GM18526 (cell line): ENCODE results near the gene NIPAL3.

Experiments used
- POLR2A ChIP-seq: IDR thresholded peaks from 3 replicates; pipeline ENCODE4 v1.6.1; 2011; ENCODE audit not compliant: insufficient read length; ENCODE audit errors: extremely low read depth

NIPAL3 gene

DNA sequence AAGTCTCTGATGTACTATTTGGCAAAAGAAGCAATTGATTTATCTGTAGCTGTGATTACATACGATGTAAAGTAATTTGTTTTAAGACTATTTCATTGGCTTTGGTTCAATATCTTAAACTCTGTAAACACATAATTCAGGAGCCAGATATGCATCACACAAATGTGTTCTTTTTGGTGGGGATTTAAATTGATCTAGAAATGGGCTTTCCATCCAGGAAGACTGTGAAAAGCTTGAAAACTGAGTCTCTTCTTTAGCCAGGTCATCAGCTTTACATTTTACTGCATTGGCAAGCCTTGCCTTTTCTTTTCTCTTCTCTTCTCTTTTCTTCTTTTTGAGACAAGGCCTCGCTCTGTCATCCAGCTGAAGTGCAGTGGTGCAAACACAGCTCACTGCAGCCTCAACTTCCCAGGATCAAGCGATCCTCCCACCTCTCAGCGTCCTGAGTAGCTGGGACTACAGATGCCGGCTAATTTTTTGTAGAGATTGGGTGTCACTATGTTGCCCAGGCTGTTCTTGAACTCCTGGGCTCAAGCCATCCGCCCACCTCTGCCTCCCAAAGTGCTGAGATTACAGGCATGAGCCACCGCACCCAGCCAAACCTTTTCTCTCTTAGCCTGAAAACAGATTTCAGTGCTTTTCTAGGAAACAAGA lies 88.4 kb downstream of the NIPAL3 start:
- TF ChIP-seq POLR2A = no peak

DNA sequence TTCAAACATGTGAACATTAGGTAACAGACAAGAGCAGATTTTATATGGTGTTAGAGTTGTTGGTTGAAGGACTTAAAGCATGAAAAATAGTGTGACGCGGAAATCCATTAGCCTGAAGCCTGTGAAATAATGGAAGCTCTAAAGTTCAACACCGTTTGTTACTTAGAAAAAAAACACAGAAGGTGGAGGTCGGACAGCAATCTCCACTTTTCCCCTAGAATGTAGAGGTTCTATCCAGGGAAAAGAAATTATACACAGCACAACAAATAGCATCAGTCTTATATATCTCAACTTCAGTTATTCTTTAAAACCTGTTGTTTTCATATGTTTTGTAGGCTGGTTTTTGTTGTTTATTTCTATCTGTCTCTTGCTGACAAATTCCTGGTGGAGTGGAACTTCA lies 89.0 kb downstream of the NIPAL3 start:
- TF ChIP-seq POLR2A = no peak

DNA sequence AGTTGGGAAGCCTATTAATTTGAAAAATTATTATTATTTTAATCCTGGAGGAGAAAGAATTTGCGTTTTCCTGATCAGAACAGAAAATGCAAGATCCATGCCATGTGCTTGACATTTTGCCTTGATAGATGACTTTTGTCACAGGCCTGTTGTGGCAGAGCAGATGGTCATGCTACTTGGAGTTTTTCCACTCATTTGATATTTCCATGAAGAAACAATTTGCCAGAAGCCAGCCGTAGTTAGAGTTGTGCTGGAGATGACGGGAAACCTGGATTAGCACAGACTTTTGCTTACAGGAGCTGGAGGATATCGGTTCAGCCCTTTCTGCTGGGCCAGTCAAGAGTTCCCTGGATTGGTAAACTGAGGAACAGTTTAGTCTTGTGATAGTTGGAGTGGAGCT lies 90.2 kb downstream of the NIPAL3 start:
- TF ChIP-seq POLR2A = no peak

DNA sequence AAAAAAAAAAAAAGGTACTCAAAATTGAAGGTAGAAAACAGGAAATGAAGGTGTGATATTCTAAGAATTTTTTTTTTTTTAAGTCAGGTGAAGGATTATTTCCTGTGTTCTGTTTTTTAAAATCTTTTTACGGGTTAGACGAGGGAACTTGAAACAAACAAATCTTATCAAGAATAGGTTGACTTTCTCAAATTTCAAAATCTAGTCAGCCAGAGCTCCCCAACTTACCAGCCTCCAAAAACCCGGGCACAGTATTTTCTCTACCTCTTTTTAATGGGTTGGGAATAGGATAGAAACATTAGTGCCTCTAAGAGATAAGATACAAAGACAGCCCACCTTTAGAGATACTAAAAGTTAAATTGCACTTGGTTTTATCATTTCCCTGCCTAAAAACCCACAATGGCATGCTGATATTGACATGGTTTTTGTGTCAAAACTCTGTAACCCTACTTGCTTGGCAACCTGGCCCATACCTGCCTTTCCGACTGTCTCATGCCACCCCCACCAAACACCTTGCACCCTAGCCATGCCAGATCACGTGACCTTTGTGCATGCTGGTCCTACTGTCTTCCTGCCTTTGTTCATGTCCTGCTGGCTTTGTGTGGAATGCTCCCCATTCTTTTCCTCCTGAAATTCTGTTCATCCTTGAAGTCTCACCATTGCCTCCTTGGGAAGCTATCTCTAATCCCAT lies 91.2 kb downstream of the NIPAL3 start:
- no peak for TF ChIP-seq POLR2A

DNA sequence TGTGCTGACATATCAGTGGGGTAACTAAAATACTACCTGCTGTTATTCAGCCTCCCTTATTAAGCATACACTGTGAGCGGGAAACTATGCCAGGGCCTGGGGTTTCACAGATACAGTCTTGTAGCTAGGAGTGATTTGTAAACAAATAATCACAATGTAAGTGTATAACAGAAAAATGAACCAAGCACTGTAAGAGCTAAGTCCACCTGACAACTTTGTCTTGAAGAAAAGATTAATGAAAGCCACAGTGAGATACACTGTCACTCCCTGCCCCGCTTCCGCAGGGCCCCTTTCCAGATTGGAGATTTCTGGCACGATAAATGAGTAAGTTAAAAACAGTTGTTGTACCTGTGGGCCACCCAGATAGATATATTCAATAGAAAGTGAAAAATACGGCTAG lies 91.8 kb downstream of the NIPAL3 start:
- no peak for TF ChIP-seq POLR2A

DNA sequence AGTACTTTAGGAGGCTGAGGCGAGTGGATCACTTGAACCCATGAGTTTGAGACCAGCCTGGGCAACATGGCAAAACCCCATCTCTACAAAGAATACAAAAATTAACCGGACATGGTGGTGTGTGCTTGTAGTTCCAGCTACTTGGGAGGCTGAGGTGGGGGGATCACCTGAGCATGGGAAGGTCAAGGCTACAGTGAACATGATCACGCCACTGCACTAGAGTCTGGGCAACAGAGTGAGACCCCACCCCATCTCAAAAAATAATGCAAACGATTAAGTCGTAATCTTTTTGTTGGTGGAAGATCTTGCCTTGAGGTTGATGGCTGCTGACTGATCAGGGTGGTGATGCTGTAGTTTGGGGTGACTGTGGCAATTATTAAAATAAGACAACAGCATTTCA lies 93.3 kb downstream of the NIPAL3 start:
- no peak for TF ChIP-seq POLR2A

DNA sequence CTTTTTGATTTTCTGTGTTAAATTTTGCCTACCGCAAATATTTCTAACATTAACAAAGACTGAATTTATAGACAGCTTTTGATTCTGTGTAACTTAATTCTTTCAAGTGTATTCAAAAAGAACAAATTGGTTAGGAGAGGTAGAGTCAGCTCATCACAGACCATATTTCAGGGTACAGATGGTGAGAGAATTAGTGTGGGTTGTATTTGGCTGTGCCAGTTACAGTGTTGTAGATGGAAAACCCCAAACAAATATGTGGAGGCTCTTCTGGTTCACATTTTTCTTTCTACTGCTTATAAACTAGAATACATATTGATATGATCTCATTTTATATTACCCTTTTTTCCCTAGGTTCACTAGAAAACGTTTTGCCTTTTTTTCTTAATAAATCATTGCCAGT lies 98.1 kb downstream of the NIPAL3 start:
- TF ChIP-seq POLR2A = no peak

DNA sequence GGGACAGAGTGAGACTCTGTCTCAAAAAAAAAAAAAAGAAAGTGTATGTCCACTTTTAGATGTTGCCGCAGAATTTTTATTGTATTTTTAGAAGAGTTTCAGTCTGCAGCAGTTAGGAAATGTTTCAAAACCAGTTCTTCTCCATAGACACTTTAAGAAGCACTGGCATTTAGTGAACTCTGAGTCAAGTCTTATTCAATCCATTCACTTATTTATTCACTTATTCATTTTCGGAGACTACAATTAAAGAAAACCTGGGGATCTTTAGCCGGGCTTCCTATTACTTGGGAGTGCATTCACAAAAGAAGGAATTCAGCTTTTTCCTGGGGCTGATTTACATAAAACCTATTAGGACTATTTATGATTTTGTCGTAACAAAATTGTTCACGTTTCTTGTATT lies 99.3 kb downstream of the NIPAL3 start:
- TF ChIP-seq POLR2A = no peak

DNA sequence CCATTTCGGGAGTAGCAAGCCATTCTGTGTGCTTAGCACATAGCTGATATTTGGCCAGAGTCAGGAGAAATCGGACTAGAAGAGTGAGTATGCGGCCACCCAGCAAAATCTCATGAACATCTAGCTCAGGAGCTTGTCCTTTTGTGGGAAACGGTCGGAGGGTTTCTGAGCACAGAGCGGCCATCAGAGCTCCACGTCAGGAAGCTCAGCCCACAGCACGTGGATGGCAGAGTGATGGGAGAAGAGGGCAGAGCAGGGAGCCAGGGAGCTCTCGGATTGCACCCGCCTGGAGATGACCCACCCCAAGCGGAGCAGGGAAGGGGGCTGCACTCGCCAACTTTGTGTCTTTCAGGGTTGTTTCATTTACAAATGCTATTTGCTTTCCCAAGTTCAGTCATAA lies 100.9 kb downstream of the NIPAL3 start:
- no peak for TF ChIP-seq POLR2A

DNA sequence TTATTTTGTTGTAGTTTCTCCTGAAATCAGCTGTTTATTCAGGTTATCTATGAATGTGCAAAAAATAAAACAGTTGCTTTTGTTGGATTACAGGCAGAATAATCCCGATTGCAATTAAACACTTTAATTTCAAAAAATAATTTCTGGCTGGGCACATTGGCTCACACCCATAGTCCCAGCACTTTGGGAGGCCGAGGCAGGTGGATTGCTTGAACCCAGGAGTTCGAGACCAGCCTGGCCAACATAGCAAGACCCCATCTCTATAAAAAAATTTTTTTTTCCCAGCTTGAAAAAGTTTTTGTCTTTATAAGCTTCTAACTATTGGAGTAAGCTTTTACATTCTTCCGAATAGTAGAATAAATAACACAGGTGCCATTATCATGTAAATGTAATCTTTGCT lies 102.3 kb downstream of the NIPAL3 start:
- TF ChIP-seq POLR2A = no peak
